Activated CD4-positive, alpha-beta memory T cell treated with anti-CD3 and anti-CD28 coated beads, Interleukin-2, amount 10 ng/mL, durations not matched to agents 7 days and 5 days (primary cell): Measurements from ENCODE around the gene CDCA7L. TPM values are rescaled to one million over a fixed set of nuclear protein-coding genes. Genes with fewer than 3 reads are reported as not detected.
A peak's percentile ranks its signal among the peaks of the same experiment; 100 is the strongest.

Source experiments
- CTCF ChIA-PET: fragments of 350-600 bp; sonication (Branson Sonifier 250); formaldehyde crosslinking; loops from one replicate; lab custom pipeline; 2021; ENCODE audit warnings: antibody characterized with exemption, inconsistent platforms; lab: Charles Lee
- POLR2A ChIA-PET: fragments of 350-600 bp; sonication (Branson Sonifier 250); formaldehyde crosslinking; loops from one replicate; lab custom pipeline; 2021; ENCODE audit warnings: antibody characterized with exemption; lab: Charles Lee
- DNase-seq: peaks from one replicate; pipeline ENCODE4 v3.0.0-alpha.2; 2020
- H3K27ac Mint-ChIP-seq: one replicate; pipeline ENCODE4 v1.8.0; 2021; ENCODE audit warnings: mild to moderate bottlenecking, mixed read lengths
- H3K27me3 Mint-ChIP-seq: one replicate; pipeline ENCODE4 v1.8.0; 2021; ENCODE audit warnings: mixed read lengths
- H3K36me3 Mint-ChIP-seq: one replicate; pipeline ENCODE4 v1.8.0; 2021; ENCODE audit warnings: low read depth, mixed read lengths
- H3K4me1 Mint-ChIP-seq: one replicate; pipeline ENCODE4 v1.8.0; 2021; ENCODE audit warnings: mixed read lengths
- H3K4me3 Mint-ChIP-seq: one replicate; pipeline ENCODE4 v1.8.0; 2021; ENCODE audit warnings: mild to moderate bottlenecking, mixed read lengths
- H3K9me3 Mint-ChIP-seq: one replicate; pipeline ENCODE4 v1.8.0; 2021; ENCODE audit warnings: mixed read lengths
- total RNA-seq, 2 experiments: library from RNA; stranded (reverse); gene quantifications; one replicate each; pipeline ENCODE4 v1.2.3, GENCODE V29; 2021

The CDCA7L gene
- total RNA-seq, 2 experiments from 2014 or later, result 38.8 to 48.2 TPM

- no peaks in the 10 kb centered on the region for H3K4me1 Mint-ChIP-seq
- ChIA-PET POLR2A (no interaction called here), CTCF (no interaction called here)
- DNase-seq, result no peak
- no peaks in the 10 kb centered on the region for H3K27me3 Mint-ChIP-seq
- peaks cover 31% of the 10 kb centered on the region for H3K36me3 Mint-ChIP-seq
- H3K27ac Mint-ChIP-seq, result no peak overlapping the region
- no peak overlapping the region for H3K4me3 Mint-ChIP-seq
- no peaks in the 10 kb centered on the region for H3K9me3 Mint-ChIP-seq
Measured at GRCh38 chr7:21916176-21916575, 29.5 kb downstream of the CDCA7L start.

DNA sequence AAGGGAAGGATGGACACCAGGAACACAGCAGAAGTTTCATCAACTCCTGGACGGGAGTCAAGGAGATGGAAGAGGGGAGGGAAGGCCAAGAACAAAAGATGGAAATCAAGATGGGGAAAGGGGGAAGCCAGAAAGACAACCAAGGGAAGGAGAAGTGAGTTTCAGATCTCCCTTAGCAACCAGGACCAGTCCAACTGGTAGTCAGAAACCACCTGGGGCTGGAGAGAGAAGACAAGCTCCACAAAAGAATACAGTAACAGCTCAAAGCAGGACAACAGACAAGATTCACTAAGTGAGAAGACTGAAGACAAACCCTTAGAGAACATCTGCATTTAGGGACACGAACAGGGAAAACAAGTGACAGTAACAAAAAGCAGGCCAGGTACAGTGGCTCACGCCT, 30.6 kb downstream of the CDCA7L start:
- Mint-ChIP-seq H3K36me3 (peaks cover 34% of the 10 kb centered on the region), H3K4me1 (no peaks in the 10 kb centered on the region), H3K9me3 (no peaks in the 10 kb centered on the region), H3K4me3 (no peak overlapping the region), H3K27me3 (no peaks in the 10 kb centered on the region), H3K27ac (no peak overlapping the region)
- CTCF ChIA-PET, result no interaction called here
- POLR2A ChIA-PET, result interaction anchor here (1.3 kb wide), 1 partner anchor 9 kb away, joined by 3 read pairs; no protein-coding TSS in a partner anchor
- DNase-seq, result no peak

DNA sequence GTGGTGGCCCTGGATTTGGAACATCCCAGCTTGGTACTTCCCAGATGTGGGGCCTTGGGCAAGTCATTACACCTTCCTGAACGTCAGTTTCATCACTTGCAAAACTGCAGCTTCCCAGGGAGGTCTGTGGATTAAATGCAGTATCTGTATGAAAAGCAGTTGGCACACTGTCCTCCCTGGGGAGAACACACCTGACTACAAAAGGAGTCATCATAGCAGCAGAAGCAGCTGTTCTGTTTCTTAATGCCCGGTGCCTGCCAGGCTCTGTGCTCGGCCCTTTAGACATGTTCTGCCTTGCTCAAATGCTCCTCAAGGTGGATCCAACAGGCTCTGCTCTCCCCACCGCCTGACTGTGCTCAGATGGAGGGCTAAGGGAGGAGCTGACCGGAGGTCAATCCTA, 31.0 kb downstream of the CDCA7L start:
- ChIA-PET CTCF (no interaction called here), POLR2A (interaction anchor here (1.3 kb wide), 1 partner anchor 9 kb away, joined by 3 read pairs; no protein-coding TSS in a partner anchor)
- Mint-ChIP-seq H3K4me3 (no peak overlapping the region), H3K9me3 (no peaks in the 10 kb centered on the region), H3K27me3 (no peaks in the 10 kb centered on the region), H3K4me1 (no peaks in the 10 kb centered on the region), H3K36me3 (peaks cover 34% of the 10 kb centered on the region), H3K27ac (no peak overlapping the region)
- DNase-seq, result no peak

GRCh38 chr7:21912931-21913780, 32.5 kb downstream of the CDCA7L start:
- POLR2A ChIA-PET, result no interaction called here
- CTCF ChIA-PET, result no interaction called here
- Mint-ChIP-seq H3K9me3 (no peaks in the 10 kb centered on the region), H3K4me3 (no peak overlapping the region), H3K27me3 (no peaks in the 10 kb centered on the region), H3K4me1 (no peaks in the 10 kb centered on the region), H3K27ac (no peak overlapping the region), H3K36me3 (peaks cover 37% of the 10 kb centered on the region)
- DNase-seq, result no peak

DNA sequence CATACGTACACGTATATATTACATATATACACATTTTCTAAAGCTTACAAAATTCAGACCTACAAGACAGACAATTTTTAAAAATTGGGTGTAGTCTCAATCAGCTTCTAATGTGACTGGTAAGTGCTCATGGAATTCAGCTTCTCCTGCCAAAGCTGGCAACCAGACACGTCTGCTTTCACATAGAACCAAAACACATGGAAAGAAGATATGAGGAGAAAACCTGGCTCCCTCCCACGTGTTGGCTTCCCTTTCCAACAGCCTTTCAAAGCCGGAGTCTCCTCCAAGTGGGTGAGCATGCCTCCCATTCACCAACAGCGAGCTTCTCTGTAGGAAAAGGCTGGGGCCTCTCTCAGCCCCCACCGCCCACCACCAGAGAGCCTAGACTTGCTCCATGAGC, 33.4 kb downstream of the CDCA7L start:
- POLR2A ChIA-PET, result no interaction called here
- H3K36me3 Mint-ChIP-seq, result peaks cover 39% of the 10 kb centered on the region

DNA sequence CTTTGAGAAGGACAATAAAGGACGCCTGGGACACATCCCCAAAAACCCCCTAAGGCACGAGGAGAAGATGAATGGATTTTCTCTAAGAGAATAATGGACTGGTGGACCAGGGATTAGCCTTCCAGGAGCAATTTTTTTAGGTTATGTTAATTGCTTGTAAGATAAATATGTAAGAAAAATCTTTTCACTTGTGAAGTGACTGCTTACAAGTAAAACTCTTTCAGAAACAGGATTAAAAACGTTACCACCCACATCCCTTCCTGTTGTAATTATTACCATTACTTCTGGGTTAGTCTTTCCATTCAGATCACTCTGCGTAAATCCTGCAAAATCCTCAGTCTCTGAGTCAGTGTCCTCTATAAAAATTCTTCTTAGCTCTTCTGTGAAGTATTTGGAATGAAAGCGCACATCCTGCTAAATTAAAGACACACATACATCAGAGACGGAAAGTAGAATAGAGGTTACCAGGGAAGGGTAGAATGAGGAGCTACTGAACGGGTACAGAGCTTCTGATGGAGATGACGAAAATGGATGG, 34.3 kb downstream of the CDCA7L start:
- Mint-ChIP-seq H3K4me1 (no peaks in the 10 kb centered on the region), H3K4me3 (no peak overlapping the region), H3K27me3 (no peaks in the 10 kb centered on the region), H3K9me3 (no peaks in the 10 kb centered on the region), H3K36me3 (peaks cover 37% of the 10 kb centered on the region), H3K27ac (no peak overlapping the region)
- no peak for DNase-seq
- ChIA-PET CTCF (no interaction called here), POLR2A (no interaction called here)

More for the DNA sequence above, 33.4 kb downstream of the CDCA7L start:
- Mint-ChIP-seq H3K4me1 (no peaks in the 10 kb centered on the region), H3K9me3 (no peaks in the 10 kb centered on the region), H3K27ac (no peak overlapping the region), H3K27me3 (no peaks in the 10 kb centered on the region), H3K4me3 (no peak overlapping the region)
- CTCF ChIA-PET, result no interaction called here
- DNase-seq, result no peak

GRCh38 chr7:21910253-21910652, 35.4 kb downstream of the CDCA7L start:
- Mint-ChIP-seq H3K36me3 (peaks cover 39% of the 10 kb centered on the region), H3K27ac (no peak overlapping the region), H3K27me3 (no peaks in the 10 kb centered on the region), H3K4me3 (no peak overlapping the region), H3K4me1 (no peaks in the 10 kb centered on the region), H3K9me3 (no peaks in the 10 kb centered on the region)
- ChIA-PET CTCF (no interaction called here), POLR2A (no interaction called here)
- no peak for DNase-seq

GRCh38 chr7:21908746-21909145, 37.0 kb downstream of the CDCA7L start:
- Mint-ChIP-seq H3K27ac (no peak overlapping the region), H3K36me3 (peaks cover 36% of the 10 kb centered on the region), H3K27me3 (no peaks in the 10 kb centered on the region), H3K4me3 (no peak overlapping the region), H3K4me1 (no peaks in the 10 kb centered on the region), H3K9me3 (no peaks in the 10 kb centered on the region)
- ChIA-PET CTCF (no interaction called here), POLR2A (no interaction called here)
- no peak for DNase-seq

- POLR2A ChIA-PET, result no interaction called here
- DNase-seq, result no peak
- no peaks in the 10 kb centered on the region for H3K9me3 Mint-ChIP-seq
- no peak overlapping the region for H3K4me3 Mint-ChIP-seq
- H3K27me3 Mint-ChIP-seq, result no peaks in the 10 kb centered on the region
- H3K27ac Mint-ChIP-seq, result no peak overlapping the region
- CTCF ChIA-PET, result no interaction called here
- peaks cover 52% of the 10 kb centered on the region for H3K36me3 Mint-ChIP-seq
- H3K4me1 Mint-ChIP-seq, result peaks cover 11% of the 10 kb centered on the region
Measured at GRCh38 chr7:21903020-21903786, 42.5 kb downstream of the CDCA7L start.

DNA sequence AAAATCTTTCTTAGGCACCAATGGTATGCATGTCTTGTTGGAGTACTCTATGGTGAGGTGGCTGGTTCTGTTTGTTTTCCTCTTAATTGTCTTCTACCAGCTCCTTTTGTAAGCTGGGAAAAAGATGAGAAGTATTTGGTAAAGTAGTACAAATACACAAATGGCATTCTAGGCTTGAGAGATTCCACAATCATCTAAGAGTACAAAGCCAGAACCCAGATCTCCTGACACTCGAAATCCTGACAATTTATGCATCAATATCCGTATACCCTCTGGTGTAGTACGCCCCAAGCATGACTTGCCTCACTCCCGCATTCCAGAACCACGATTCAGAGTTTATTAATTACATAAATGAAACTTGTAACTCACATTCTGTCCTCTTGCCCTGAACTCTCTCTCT, 43.5 kb downstream of the CDCA7L start:
- Mint-ChIP-seq H3K27me3 (no peaks in the 10 kb centered on the region), H3K9me3 (no peaks in the 10 kb centered on the region), H3K4me3 (no peak overlapping the region), H3K36me3 (peaks cover 55% of the 10 kb centered on the region), H3K4me1 (peaks cover 19% of the 10 kb centered on the region), H3K27ac (no peak overlapping the region)
- CTCF ChIA-PET, result no interaction called here
- POLR2A ChIA-PET, result no interaction called here
- no peak for DNase-seq

DNA sequence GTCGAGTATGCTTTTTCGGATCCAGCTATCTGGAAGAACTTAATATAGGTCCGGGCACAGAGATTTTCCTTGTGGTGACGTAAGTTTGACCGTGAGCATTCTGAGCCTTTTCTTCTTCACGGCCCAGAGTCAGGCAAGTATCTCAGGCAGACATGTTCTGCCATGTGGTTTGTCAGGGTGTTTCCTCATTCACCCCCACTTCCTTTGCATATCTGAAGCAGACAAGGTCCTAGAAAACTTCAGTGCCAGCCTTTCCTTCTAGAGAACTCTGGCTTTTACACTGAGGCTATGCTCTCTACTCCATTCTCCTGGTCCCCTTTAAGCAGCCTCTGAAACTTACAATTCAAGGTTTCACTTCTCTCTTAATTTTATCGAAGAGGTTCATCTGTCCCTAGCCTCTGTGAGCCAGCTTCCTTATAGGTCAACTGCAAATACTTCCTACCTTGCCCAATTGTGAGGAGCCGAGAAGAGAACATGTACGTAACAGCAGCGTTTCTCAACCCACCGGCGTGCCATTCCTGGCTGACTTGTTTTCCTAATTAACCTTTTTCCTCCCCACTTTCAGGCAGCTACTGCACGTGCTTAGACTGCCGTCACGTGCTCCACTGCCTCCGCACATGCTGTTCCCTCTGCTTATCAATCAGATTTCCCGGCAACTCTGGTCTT, 47.3 kb downstream of the CDCA7L start:
- DNase-seq, result peak; percentile 33
- H3K27me3 Mint-ChIP-seq, result no peaks in the 10 kb centered on the region
- ChIA-PET CTCF (interaction anchor here (0.5 to 1.1 kb wide), 2 partner anchors 32 to 47 kb away, joined by 3 read pairs; partner anchors contain the start of gene CDCA7L), POLR2A (interaction anchor here (1.1 to 2.3 kb wide), 2 partner anchors 44 to 47 kb away, joined by 4 to 13 read pairs; partner anchors contain the start of gene CDCA7L)
- H3K9me3 Mint-ChIP-seq, result no peaks in the 10 kb centered on the region
- H3K27ac Mint-ChIP-seq, result peak overlapping the region; percentile 93
- peaks cover 31% of the 10 kb centered on the region for H3K36me3 Mint-ChIP-seq
- H3K4me3 Mint-ChIP-seq, result peak overlapping the region; percentile 69
- peaks cover 21% of the 10 kb centered on the region for H3K4me1 Mint-ChIP-seq

DNA sequence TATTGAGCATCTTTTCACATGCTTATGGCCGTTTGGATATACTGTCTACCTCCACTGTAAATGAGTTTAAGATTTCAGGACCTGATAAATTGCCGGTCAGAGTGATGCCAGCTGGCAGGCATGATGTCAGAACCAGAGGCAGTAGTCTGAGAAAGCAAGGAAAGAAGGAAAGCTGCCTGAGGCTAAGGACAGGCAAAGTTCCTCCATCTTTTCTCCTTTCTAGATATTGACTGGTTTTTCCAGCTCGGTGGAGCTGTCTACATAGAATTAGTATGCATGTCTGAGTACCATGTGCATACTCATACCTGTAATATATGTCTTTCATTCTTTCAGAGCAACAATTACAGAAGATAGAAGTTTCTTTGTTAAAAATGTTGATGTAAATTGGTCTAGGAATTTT, 52.3 kb downstream of the CDCA7L start:
- Mint-ChIP-seq H3K27me3 (no peaks in the 10 kb centered on the region), H3K36me3 (peaks cover 9% of the 10 kb centered on the region), H3K4me3 (no peak overlapping the region), H3K27ac (no peak overlapping the region), H3K4me1 (peaks cover 12% of the 10 kb centered on the region), H3K9me3 (no peaks in the 10 kb centered on the region)
- CTCF ChIA-PET, result no interaction called here
- no peak for DNase-seq
- POLR2A ChIA-PET, result no interaction called here

DNA sequence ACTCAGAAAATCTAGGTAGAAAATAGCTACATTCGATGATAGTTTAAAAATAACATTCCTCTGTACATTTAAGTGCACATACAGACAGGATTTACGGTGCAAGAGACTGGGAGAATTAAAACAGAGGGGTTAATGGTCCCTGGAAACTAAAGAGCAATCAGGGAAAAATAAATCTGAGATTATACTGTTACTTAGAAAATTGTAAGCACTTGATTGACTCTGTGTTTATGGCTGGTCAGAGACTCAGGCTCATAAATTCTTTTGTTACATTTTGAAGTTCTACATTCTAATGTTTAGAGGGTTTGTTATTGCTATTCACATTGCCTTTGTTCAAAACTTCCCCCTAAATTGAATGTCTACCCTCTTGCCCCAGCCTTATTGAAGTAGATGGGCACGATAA, 54.4 kb downstream of the CDCA7L start:
- Mint-ChIP-seq H3K4me1 (no peaks in the 10 kb centered on the region), H3K27me3 (no peaks in the 10 kb centered on the region), H3K27ac (no peak overlapping the region), H3K4me3 (no peak overlapping the region), H3K36me3 (peaks cover 2% of the 10 kb centered on the region), H3K9me3 (no peaks in the 10 kb centered on the region)
- POLR2A ChIA-PET, result no interaction called here
- CTCF ChIA-PET, result no interaction called here
- DNase-seq, result no peak
